HG03521 (cell line): ENCODE measurements around the gene ATP2B1.
A peak's percentile ranks its signal among the peaks of the same experiment; 100 is the strongest.

Experiments used
- ATAC-seq: cut with Tn5 transposase; IDR thresholded peaks from one replicate; pipeline ENCODE4 v1.9.1; 2021; ENCODE audit warnings: mild to moderate bottlenecking, moderate library complexity; ENCODE audit not compliant: unreplicated experiment

ATP2B1 gene

DNA sequence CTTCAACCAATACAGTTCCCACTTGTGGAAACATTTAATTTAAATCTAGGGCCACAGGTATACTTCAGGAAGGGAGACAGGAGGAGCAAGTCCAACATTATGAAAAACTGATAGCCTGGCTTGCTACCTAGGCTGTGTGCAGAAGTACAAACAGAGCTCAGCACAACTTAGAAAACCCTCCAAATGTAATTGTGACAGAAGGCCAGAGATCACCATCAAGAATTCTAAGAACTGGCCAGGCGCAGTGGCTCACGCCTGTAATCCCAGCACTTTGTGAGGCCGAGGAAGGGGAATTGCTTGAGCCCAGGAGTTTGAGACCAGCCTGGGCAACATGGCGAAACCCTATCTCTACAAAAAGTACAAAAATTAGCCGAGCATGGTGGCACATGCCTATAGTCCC is 14.1 kb downstream of the ATP2B1 start:
- no peak for ATAC-seq

DNA sequence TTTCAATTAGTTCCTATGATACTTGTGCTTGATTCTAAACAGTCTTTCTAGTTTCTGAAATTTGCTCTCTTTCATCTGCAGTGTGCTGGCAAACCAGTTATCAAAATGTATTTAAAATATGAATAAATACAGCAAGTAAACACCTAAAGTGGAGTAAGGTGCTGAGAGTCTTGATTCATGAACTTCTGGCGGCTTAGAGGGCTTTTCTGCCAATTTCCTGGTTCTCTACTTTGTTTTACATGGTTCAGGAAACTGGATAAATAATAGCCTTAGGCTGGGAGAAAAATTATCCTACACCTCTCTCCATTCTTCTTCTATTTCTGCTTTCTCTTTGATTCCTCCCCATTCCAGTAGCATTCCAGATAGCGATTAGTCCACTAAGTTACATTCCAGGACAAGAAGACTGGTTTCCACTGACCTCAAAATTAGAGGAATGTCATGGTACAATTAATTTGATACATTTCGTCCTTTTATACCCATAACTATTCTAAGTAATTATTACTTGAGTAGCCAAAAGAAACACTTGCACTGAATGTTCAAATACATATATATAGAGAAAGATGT is 14.9 kb downstream of the ATP2B1 start:
- ATAC-seq = no peak

DNA sequence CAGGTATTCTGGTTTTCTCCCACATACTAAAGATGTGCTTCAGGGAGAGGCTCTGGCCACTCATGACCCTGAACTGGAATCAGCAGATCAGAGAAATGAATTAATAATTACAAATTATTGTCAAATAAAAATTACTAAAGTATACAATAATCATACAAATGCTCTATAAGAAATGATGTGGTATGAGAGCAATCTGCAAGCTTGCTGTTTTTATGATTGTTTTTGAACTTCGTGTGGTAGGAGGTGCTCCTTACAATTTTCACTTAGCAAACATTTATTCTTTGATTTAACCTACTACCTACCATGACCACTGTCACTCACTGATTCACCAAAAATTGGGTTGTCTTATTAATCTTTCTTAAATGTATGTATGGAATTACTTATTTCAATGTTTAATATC is 16.2 kb downstream of the ATP2B1 start:
- ATAC-seq = no peak

DNA sequence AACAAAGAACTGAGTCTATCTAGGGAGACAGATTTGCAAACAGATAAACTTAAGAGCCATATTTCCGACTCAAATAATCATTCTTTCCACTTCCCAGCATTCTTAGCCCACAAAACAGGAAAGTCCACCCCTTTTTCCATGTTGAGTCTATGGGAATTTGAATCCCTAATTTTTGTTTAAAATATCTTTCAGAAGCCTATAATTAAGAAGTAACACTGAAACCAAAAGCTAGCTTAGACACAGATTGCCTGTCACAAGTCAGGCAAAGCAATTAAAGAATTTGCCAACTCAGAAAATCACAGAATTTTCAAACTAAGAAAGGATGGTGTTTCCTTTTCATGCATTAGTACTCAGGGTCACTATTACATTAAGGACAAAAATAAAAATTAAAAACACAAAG is 17.0 kb downstream of the ATP2B1 start:
- no peak for ATAC-seq

DNA sequence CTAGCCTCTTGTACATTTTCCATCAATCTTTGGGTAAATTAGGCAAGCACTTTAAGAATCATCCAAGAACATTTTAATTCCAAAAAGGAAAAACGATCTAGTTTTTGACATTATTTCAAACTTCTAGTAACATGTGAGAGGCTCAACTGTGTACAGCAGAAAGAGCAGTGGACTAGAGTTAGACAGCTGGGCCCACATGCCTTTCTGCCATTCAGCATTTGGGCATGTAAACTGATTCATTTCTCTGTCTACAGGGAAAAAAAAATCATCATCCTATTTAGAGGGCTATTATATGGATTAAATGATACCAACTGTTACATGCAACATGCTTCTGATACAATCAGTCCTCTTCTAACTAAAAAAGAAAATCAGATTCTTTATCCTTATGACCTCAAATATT is 17.7 kb downstream of the ATP2B1 start:
- ATAC-seq = no peak

DNA sequence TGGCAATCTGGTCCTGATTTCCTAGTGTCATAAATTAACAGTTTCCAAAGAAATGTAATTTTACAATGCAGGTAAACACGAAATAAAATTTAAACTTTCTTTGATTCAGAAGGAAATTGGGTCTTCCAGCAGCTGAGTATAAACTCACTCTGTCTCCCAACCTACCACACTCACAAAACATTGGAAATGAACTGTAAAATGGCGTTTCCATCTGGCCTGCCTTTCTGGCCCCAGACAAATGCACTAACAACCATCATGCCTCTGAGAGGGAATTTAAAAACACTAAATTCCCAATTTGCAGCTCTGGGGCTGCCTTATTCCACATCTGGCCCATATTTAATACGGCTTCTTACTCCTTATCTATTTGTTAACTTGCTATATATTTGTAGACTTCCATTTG is 19.3 kb downstream of the ATP2B1 start:
- ATAC-seq = no peak

DNA sequence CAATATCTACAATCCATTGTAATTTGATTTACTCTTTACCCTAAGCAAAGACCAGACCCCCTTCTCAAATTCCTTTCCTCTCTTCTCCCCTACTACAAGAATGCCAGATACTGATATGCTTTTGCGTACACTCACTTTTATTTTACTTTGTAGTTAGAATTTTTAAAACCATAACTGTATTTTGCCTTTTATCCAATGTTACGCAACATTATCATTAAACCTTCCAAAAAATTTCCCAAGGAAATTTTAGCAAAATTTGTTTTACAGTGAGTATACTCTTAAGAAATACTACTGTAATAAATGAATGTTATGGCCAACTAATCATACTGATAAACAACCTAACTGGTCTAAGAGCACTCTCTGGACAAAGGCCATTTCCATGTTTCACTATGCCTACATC is 22.3 kb downstream of the ATP2B1 start:
- ATAC-seq = no peak

DNA sequence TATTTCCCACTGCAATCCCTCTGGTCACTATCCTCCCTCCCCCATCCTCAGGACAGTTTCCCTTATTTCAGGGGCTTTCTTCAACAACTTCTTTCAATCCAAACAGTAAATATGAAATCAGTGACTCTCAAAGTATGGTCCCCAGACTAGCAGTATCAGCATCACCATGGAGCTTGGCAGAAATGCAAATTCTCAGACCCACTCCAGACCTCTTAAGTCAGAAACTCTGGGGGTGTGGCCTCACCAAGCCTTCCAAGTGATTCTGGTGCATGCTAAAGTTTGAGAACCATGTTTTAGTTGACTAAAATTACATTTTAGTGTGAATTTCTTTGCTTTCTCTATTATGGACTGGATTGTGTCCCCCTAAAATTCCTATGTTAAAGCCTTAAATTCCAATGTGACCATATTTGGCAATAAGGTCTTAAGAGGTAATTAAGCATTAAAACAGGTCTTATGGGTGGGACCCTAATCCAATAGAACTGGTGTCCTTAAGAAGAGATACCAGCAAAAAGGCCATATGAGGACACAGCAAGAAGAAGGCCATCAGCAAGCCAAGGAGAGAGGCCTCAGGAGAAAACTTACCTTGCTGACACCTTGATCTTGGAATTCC is 23.2 kb downstream of the ATP2B1 start:
- no peak for ATAC-seq

DNA sequence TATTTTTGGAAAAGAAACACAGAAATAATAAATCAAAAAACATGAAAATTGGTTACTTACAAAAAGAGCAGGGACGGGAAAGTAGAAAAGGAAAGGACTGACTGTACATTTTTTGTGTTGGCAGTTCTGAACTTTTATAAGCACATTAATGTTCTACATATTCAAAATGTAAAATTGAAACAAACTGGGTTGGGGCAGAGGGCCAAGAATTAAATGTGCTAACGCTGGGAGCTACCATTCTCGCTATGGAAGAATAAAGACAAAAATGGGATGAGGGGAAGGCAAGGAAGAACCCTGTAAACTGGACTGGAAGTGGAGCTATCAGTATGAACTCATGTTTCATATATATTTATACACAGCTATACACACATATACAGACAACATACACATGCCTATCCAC is 24.5 kb downstream of the ATP2B1 start:
- no peak for ATAC-seq

DNA sequence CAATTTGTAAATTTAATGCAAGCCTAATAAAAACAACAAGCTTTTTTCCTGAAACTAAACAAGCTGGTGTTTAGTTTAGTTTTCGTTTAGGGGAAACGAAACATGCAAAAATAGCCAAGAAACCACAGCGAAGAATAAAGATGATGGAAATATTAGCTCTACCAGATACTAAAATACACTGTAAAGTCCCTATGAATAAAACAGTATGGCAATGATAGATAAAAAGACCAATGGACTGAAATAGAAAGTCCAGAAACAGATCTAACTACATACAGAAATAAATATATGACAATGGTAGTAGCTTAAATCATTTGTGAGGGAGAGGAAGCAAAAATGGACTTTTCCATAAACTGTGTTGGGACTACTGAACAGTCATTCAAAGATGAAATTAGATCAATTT is 26.4 kb downstream of the ATP2B1 start:
- ATAC-seq = no peak

DNA sequence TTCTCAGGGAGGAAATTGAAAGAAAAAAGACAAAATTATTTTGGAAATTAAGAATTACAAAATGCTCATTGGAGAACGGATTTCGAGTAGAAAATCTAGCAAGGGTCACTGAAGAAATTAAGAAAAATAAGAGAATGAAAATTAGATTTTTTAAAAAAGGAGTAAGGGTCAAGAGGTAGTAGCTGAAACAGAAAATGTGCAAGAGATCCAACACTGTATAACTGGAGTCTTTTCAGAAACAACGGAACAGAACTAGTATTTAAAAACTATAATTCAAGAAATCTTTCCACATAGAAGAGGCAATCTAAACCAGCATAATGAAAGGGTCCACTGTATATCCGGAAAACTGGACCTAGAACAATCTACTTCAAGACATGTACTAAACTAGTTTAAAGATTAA is 28.2 kb downstream of the ATP2B1 start:
- ATAC-seq = no peak

DNA sequence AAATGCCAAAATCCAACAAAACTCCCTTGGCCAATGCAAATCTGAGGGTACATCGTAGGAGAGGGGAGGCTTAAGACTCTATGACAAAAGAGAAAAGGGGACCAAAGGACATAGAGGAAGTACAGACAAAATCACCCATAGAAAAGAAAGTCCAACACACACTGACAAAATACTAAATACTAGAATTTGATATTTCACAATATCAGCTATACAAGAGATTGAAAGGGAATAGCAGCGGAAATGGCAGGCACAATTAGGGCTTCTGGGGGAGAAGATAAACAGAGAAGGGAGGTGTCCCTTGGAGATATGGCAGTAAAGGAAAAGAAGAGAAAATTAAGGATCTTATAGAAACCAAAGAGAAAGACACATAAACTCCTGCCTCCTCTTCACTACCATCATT is 29.0 kb downstream of the ATP2B1 start:
- ATAC-seq = no peak

DNA sequence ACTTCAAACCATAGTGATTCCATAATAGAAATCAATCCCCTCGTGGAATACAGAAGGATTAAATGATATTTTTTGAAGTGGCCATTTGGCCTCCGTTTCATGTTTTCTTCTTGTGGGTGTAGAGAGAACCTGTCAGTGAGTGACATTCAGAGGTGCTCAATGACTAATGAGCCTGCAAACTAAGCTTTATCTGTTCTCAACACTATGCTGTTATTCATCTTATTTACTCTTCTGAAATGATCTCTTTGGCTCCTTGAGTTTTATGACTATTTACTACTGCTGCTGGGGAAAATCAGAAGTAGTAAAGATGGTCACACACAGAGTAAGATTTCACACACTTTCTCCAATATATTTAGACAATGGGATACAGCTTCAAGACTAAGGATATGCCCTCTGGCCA is 30.4 kb downstream of the ATP2B1 start:
- no peak for ATAC-seq

DNA sequence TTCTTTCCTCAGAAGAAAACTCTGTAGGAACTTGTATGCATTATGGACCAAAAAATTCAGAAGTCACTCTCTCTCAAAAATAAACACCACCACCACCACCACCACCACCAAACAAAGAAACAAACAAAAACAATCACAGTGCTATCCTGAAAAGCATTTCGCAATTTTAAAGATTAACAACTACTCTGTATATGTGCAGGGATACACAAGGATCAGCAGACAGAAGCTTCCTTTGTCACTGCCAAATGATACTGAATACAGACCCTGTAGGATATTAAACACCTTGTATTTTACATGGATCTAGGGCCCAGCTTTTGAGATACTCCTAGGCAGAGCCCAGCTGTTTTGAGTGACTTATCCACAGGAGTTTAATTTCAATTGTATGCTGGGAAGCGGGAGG is 31.7 kb downstream of the ATP2B1 start:
- ATAC-seq = no peak

DNA sequence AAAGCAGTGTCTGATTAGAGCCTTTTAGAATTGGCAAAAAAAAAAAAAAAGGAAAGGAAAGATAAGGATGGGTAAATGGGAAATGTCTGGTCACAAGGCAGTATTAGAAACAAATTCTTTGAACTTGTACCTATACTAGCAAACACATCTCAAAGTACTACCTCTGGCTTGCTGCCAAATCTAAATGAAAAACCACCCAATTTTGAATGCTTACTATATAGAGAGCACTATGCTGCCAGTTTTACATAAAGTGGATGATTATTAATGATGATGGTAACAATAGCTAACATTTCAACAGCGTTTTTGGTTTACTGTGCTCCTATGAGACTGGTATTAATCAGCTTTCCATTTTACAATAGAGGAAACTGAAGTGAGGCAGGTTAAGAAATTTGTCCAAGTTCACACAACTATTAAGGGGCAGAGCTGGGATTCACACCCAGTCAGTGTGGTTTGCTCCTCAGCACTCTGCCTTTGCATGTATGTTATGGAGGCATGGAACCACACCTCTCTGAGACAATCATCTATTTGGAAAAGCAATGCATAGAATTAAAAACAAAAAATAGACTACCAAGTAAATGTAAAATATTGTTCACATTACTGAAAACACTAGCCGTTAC is 34.2 kb downstream of the ATP2B1 start:
- no peak for ATAC-seq

DNA sequence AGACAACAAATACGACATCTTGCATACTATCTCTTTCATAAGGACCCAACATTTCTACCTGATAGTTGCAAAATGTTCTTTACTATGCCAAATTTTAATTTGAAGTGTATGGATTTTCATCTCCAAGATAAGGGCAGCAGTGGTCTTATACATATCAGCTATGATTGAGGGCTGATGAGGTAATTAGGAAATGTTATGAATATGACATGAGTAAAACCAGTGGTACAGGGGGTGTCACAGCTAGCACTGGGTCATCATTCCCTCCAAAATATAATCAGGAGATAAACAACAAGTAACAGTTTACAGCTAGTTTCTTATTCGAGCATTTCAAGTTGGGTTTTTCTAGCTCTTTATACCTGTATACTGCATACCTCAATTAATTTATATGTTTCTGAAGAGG is 35.0 kb downstream of the ATP2B1 start:
- ATAC-seq = no peak

DNA sequence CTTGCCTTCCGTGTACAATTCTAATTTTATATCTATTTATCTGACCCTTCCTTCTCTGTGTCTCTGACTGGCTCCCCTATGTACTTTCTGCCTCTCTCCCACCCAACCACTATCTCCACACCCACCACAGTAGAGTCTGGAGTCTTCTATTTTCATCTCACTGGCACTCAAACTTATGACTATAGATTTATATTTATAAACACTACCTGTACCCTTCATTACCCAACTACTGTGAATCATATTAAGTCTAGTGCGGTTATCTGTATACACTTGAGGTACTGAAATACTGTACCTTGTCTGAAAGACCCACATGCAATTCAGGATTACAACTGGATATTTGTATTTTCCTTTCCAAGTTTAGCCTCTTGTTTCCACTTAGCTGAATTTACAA is 36.1 kb downstream of the ATP2B1 start:
- no peak for ATAC-seq

DNA sequence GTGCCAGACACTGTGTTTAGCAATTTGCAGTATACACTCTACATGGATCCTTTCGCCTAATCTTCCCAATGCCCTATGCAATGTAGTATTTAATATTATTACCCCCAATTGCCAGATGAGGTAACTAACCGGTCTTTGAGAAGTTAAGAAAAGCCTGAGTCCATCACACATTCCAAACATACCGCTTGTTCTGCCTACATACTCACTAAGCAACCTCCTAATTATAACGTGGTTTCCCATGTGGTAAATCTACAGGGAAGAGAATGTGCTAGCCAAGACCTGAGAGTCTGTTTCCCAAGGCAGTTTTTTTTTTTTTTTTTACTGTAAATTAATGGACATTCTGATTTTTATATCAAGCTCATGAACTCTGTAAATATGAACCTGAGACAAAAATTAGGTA is 37.2 kb downstream of the ATP2B1 start:
- no peak for ATAC-seq

DNA sequence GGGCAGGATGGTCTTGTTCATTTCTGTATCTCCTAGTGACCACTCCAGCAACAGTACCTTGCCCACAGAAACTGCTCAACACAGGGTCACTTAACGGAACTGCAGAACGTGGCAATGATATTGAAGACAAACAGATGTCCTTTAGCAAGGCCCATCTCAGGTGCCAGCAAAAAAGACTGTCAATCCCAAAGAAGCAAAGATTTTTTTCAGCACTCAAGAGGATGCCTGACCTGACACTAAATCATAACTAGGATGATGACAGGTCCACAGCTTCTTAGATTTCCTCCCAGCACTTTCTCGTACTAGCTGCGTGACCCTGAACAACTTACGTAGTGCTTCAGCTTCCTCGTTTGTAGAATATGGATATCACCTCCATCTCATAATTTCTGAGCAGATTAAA is 39.4 kb downstream of the ATP2B1 start:
- ATAC-seq = no peak

DNA sequence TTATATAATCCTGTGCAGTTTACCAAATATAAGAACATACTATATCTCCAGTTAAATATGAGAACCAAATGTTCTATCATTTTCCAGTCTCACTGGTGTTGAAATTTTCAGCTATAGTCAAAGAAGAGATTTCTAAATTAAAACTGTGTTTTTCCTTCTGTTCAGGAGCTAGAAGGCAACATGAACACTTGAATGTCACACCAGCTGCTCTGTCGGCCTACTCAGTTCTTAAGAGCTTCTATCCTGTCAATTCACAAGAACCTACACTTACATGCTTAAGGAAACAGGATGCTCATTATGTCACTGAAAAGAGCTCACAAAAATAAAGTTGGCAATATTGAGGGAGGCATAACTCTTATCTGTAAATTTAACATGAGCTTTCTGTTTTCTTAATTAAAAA is 43.1 kb downstream of the ATP2B1 start:
- ATAC-seq = no peak

DNA sequence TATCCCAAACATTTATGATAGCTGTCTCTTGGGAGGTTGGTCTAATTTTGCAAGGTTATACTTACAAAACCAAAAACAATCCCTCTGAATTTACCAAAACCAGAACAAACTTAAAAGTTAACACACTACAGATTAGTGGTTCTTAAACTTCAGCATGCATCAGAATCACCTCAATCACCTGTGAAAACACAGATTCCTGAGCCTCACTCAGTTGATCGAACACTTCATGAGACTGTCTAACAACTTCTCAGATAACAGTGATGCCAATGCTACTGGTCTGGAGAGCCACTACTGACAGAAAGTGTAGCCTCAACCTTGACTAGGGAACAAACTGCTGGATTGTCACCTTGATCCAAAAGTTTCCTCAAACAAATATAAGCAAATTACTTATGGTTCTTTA is 44.2 kb downstream of the ATP2B1 start:
- no peak for ATAC-seq

DNA sequence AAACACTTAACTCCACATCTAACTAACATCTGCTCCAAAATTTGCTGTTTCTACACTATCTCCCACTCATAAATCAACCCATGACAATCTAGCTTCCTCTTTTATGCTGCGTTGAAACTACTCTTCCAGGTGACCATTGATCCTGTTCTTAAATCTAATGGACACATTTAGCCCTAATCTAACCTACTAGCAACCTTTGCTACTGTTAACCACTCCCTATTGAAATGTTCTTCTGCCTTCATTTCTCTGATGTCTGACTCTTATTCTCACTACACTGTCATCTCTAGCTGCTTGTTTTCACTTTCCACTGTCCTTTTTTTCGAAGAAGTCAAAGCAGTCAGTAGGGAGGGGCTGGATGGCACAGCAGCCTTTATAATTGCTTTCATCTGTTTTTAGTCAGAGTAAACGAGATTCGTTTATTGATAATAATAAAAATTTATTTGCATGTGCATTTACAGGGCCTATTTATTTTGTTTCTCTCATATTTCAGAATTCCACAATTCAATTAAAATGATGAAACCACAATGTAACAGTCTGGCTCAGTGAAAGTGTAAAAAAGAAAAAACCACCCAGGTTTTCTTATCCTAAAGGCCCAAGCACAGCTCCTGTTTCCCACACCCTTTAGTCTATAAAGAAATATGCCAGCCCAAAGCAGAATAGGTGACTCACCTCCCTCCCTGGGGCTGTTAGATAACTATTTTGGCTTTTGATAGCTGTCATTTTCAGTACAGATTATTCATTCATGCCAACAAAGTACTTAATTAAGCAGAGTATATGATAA is 44.9 kb downstream of the ATP2B1 start:
- ATAC-seq = peak; percentile 63
